IPS-20b (cell line): ENCODE measurements around the gene CAPN6.

Source experiments
- H3K27ac ChIP-seq: one replicate; pipeline ENCODE4 v1.5.1; 2013; ENCODE audit warnings: low read length
- H3K27me3 ChIP-seq: 2 replicates; pipeline ENCODE4 v1.6.1; 2013; ENCODE audit warnings: mild to moderate bottlenecking, low read length, inconsistent platforms; ENCODE audit not compliant: insufficient read depth
- H3K36me3 ChIP-seq: 2 replicates; pipeline ENCODE4 v1.6.1; 2013; ENCODE audit warnings: low read depth, mild to moderate bottlenecking, inconsistent platforms, low read length, moderate library complexity; ENCODE audit not compliant: insufficient read depth
- H3K4me1 ChIP-seq: 2 replicates; pipeline ENCODE4 v1.6.1; 2013; ENCODE audit warnings: mild to moderate bottlenecking, control low read depth, inconsistent platforms, low read length, moderate library complexity; ENCODE audit not compliant: insufficient read depth
- H3K4me3 ChIP-seq: 2 replicates; pipeline ENCODE4 v1.5.1; 2013; ENCODE audit warnings: mild to moderate bottlenecking, low read length, inconsistent platforms
- H3K9ac ChIP-seq: 2 replicates; pipeline ENCODE4 v1.6.1; 2013; ENCODE audit warnings: low read depth, mild to moderate bottlenecking, inconsistent platforms, low read length, moderate library complexity
- H3K9me3 ChIP-seq: 2 replicates; pipeline ENCODE4 v1.6.1; 2013; ENCODE audit warnings: mild to moderate bottlenecking, low read depth, low read length, inconsistent platforms; ENCODE audit not compliant: insufficient read depth

Gene CAPN6

GRCh38 chrX:111265486-111265885 lies 4.8 kb downstream of the CAPN6 start:
- Histone ChIP-seq H3K4me1 (no peaks in the 10 kb centered on the region; the same call in 1 of the 2 replicates), H3K9me3 (no peaks in the 10 kb centered on the region), H3K27ac (no peak overlapping the region), H3K4me3 (no peak overlapping the region), H3K36me3 (no peaks in the 10 kb centered on the region), H3K9ac (no peak overlapping the region), H3K27me3 (no peaks in the 10 kb centered on the region)

GRCh38 chrX:111264385-111264784 lies 5.9 kb downstream of the CAPN6 start:
- no peaks in the 10 kb centered on the region for H3K9me3 ChIP-seq
- no peaks in the 10 kb centered on the region for H3K27me3 ChIP-seq
- no peaks in the 10 kb centered on the region; the same call in 1 of the 2 replicates for H3K4me1 ChIP-seq
- H3K27ac ChIP-seq, result no peak overlapping the region
- no peak overlapping the region for H3K9ac ChIP-seq
- no peak overlapping the region for H3K4me3 ChIP-seq
- H3K36me3 ChIP-seq, result no peaks in the 10 kb centered on the region

- H3K4me3 ChIP-seq, result no peak overlapping the region
- H3K27ac ChIP-seq, result no peak overlapping the region
- H3K9me3 ChIP-seq, result no peaks in the 10 kb centered on the region
- no peaks in the 10 kb centered on the region for H3K27me3 ChIP-seq
- H3K4me1 ChIP-seq, result no peaks in the 10 kb centered on the region
- no peak overlapping the region for H3K9ac ChIP-seq
- H3K36me3 ChIP-seq, result no peaks in the 10 kb centered on the region
These were observed 8.2 kb downstream of the CAPN6 start for GRCh38 chrX:111262086-111262485.

GRCh38 chrX:111260451-111260850 lies 9.8 kb downstream of the CAPN6 start:
- H3K4me3 ChIP-seq, result no peak overlapping the region
- no peaks in the 10 kb centered on the region for H3K9me3 ChIP-seq
- H3K27ac ChIP-seq, result no peak overlapping the region
- H3K4me1 ChIP-seq, result no peaks in the 10 kb centered on the region
- no peaks in the 10 kb centered on the region for H3K36me3 ChIP-seq
- no peak overlapping the region for H3K9ac ChIP-seq
- H3K27me3 ChIP-seq, result no peaks in the 10 kb centered on the region

GRCh38 chrX:111259559-111259958 lies 10.7 kb downstream of the CAPN6 start:
- H3K9me3 ChIP-seq, result no peaks in the 10 kb centered on the region
- no peaks in the 10 kb centered on the region for H3K4me1 ChIP-seq
- H3K27ac ChIP-seq, result no peak overlapping the region
- H3K27me3 ChIP-seq, result no peaks in the 10 kb centered on the region
- no peak overlapping the region for H3K9ac ChIP-seq
- no peak overlapping the region for H3K4me3 ChIP-seq
- no peaks in the 10 kb centered on the region for H3K36me3 ChIP-seq

GRCh38 chrX:111257733-111258132 lies 12.6 kb downstream of the CAPN6 start:
- no peak overlapping the region for H3K27ac ChIP-seq
- no peaks in the 10 kb centered on the region for H3K9me3 ChIP-seq
- no peaks in the 10 kb centered on the region for H3K4me1 ChIP-seq
- H3K9ac ChIP-seq, result no peak overlapping the region
- no peaks in the 10 kb centered on the region for H3K27me3 ChIP-seq
- H3K4me3 ChIP-seq, result no peak overlapping the region
- no peaks in the 10 kb centered on the region for H3K36me3 ChIP-seq

- H3K27ac ChIP-seq, result no peak overlapping the region
- H3K27me3 ChIP-seq, result no peaks in the 10 kb centered on the region
- H3K4me1 ChIP-seq, result no peaks in the 10 kb centered on the region
- no peak overlapping the region for H3K9ac ChIP-seq
- H3K36me3 ChIP-seq, result no peaks in the 10 kb centered on the region
- H3K4me3 ChIP-seq, result no peak overlapping the region
- no peaks in the 10 kb centered on the region for H3K9me3 ChIP-seq
These were observed 15.2 kb downstream of the CAPN6 start for GRCh38 chrX:111254896-111255693.

- H3K4me1 ChIP-seq, result no peaks in the 10 kb centered on the region
- H3K27me3 ChIP-seq, result no peaks in the 10 kb centered on the region
- H3K27ac ChIP-seq, result no peak overlapping the region
- no peak overlapping the region for H3K9ac ChIP-seq
- no peak overlapping the region for H3K4me3 ChIP-seq
- H3K36me3 ChIP-seq, result no peaks in the 10 kb centered on the region
- no peaks in the 10 kb centered on the region for H3K9me3 ChIP-seq
These were observed 26.0 kb downstream of the CAPN6 start for GRCh38 chrX:111244235-111244750.

- H3K4me1 ChIP-seq, result peaks cover 4% of the 10 kb centered on the region; the same call in 1 of the 2 replicates
- no peak overlapping the region for H3K4me3 ChIP-seq
- no peaks in the 10 kb centered on the region for H3K27me3 ChIP-seq
- no peaks in the 10 kb centered on the region for H3K9me3 ChIP-seq
- no peak overlapping the region for H3K27ac ChIP-seq
- H3K9ac ChIP-seq, result no peak overlapping the region
- H3K36me3 ChIP-seq, result no peaks in the 10 kb centered on the region; the same call in 1 of the 2 replicates
These were observed 53.9 kb downstream of the CAPN6 start for GRCh38 chrX:111216293-111216801.

GRCh38 chrX:111207851-111208250 lies 62.4 kb downstream of the CAPN6 start:
- H3K27ac ChIP-seq, result no peak overlapping the region
- no peaks in the 10 kb centered on the region for H3K27me3 ChIP-seq
- no peaks in the 10 kb centered on the region for H3K9me3 ChIP-seq
- peaks cover 4% of the 10 kb centered on the region; the same call in 1 of the 2 replicates for H3K4me1 ChIP-seq
- no peak overlapping the region for H3K9ac ChIP-seq
- no peaks in the 10 kb centered on the region for H3K36me3 ChIP-seq
- H3K4me3 ChIP-seq, result no peak overlapping the region

GRCh38 chrX:111200327-111200726 lies 70.0 kb downstream of the CAPN6 start:
- Histone ChIP-seq H3K9ac (no peak overlapping the region), H3K27ac (no peak overlapping the region), H3K27me3 (no peaks in the 10 kb centered on the region), H3K4me1 (no peaks in the 10 kb centered on the region), H3K4me3 (no peak overlapping the region), H3K9me3 (no peaks in the 10 kb centered on the region), H3K36me3 (no peaks in the 10 kb centered on the region)

- no peak overlapping the region for H3K27ac ChIP-seq
- no peak overlapping the region for H3K9ac ChIP-seq
- no peaks in the 10 kb centered on the region for H3K27me3 ChIP-seq
- H3K36me3 ChIP-seq, result no peaks in the 10 kb centered on the region
- no peaks in the 10 kb centered on the region for H3K4me1 ChIP-seq
- no peaks in the 10 kb centered on the region for H3K9me3 ChIP-seq
- H3K4me3 ChIP-seq, result no peak overlapping the region
These were observed 70.8 kb downstream of the CAPN6 start for GRCh38 chrX:111199505-111199904.
